HCT116 (cell line): ENCODE results near the gene SLC8A1. TPM values are rescaled to one million over a fixed set of nuclear protein-coding genes. Genes with fewer than 3 reads are reported as not detected.
A peak's percentile ranks its signal among the peaks of the same experiment; 100 is the strongest.

Experiments used
- ATAC-seq: fragments of 200-7000 bp; cut with Tn5 transposase; 2 replicates; pipeline ENCODE4 v1.9.1; 2020; ENCODE audit warnings: mild to moderate bottlenecking, moderate library complexity
- BruUV-seq: library from RNA; stranded (reverse); fragments of 400-500 nt; replicated peaks from 2 replicates; lab custom pipeline; 2021; lab: Mats Ljungman, UMichigan
- CTCF ChIA-PET: fragments of 300-600 bp; sonication (Branson Sonifier 250); formaldehyde crosslinking; loops from one replicate; lab custom pipeline; 2021; ENCODE audit warnings: antibody characterized with exemption; lab: Charles Lee
- POLR2A ChIA-PET: fragments of 300-600, 350-600 bp; sonication (Branson Sonifier 250); formaldehyde crosslinking; loops from one replicate; lab custom pipeline; 2021; ENCODE audit warnings: antibody characterized with exemption; lab: Charles Lee
- RAD21 ChIA-PET, 2 experiments: fragments of 300-600 bp; sonication (Branson Sonifier 250); formaldehyde crosslinking; loops; one replicate each; lab custom pipeline; 2023; ENCODE audit warnings: low total read pairs in 2 of 2; ENCODE audit not compliant: uncharacterized antibody in 2 of 2, unreplicated experiment in 2 of 2, low non-redundant PET in 1 of 2; lab: Charles Lee
- DNase-seq: peaks from one replicate; pipeline ENCODE4 v3.0.0-alpha.2; 2010; ENCODE audit warnings: low read depth, low spot score
- H2AFZ ChIP-seq: fragments of 200-600 bp; shearing (Covaris generic), sonication (generic); 2 replicates; pipeline ENCODE4 v1.6.1; 2017; ENCODE audit warnings: low read depth, mixed run types, mixed read lengths, antibody characterized with exemption, low read length; ENCODE audit not compliant: poor library complexity, severe bottlenecking
- H3K27ac ChIP-seq: 2 replicates; pipeline ENCODE4 v1.5.1; 2012; ENCODE audit warnings: low read depth, low read length
- H3K27me3 ChIP-seq: fragments of 200-600 bp; sonication (generic); 2 replicates; pipeline ENCODE4 v1.6.1; 2016; ENCODE audit warnings: mixed run types, low read length, mixed read lengths; ENCODE audit not compliant: insufficient read depth
- H3K36me3 ChIP-seq, 2 experiments: fragments of 200-500 bp in 1 of 2; fragments of 200-600 bp in 1 of 2; sonication (Bioruptor generic) in 1 of 2; sonication (generic) in 1 of 2; 2 replicates each; pipeline versions ENCODE4 v1.5.1 to v1.6.1; 2014 to 2016; ENCODE audit warnings: low read length in 2 of 2, inconsistent platforms in 1 of 2, mixed read lengths in 1 of 2, mixed run types in 1 of 2; ENCODE audit not compliant: insufficient read depth in 2 of 2, control insufficient read depth in 1 of 2
- H3K4me1 ChIP-seq, 2 experiments: fragments of 200-600 bp in 1 of 2; sonication (generic) in 1 of 2; 2 replicates each; pipeline versions ENCODE4 v1.5.1 to v1.6.1; 2012 to 2017; ENCODE audit warnings: low read length in 2 of 2, inconsistent platforms in 1 of 2, mild to moderate bottlenecking in 1 of 2, mixed read lengths in 1 of 2, mixed run types in 1 of 2, moderate library complexity in 1 of 2; ENCODE audit not compliant: insufficient read depth in 2 of 2, control insufficient read depth in 1 of 2
- H3K4me2 ChIP-seq: fragments of 200-600 bp; sonication (generic); 2 replicates; pipeline ENCODE4 v1.6.1; 2017; ENCODE audit warnings: mixed run types, low read length, mixed read lengths
- H3K4me3 ChIP-seq, 2 experiments: fragments of 200-600 bp in 1 of 2; sonication (generic) in 1 of 2; replicated peaks in 1 of 2; 2 replicates each; pipeline ENCODE4 v1.5.1; 2011 to 2016; ENCODE audit warnings: low read length in 2 of 2, control low read depth in 1 of 2, low read depth in 1 of 2, mild to moderate bottlenecking in 1 of 2, mixed read lengths in 1 of 2, mixed run types in 1 of 2
- H3K79me2 ChIP-seq: fragments of 200-600 bp; sonication (generic); 2 replicates; pipeline ENCODE4 v1.6.1; 2017; ENCODE audit warnings: mild to moderate bottlenecking, mixed run types, low read length, moderate library complexity, mixed read lengths; ENCODE audit not compliant: insufficient read depth
- H3K9ac ChIP-seq: fragments of 200-600 bp; sonication (generic); 2 replicates; pipeline ENCODE4 v1.6.1; 2016; ENCODE audit warnings: low read length, mixed read lengths
- H3K9me2 ChIP-seq: fragments of 200-600 bp; sonication (generic), shearing (Covaris generic); 2 replicates; pipeline ENCODE4 v1.6.1; 2017; ENCODE audit warnings: mixed run types, mild to moderate bottlenecking, moderate library complexity; ENCODE audit not compliant: insufficient read depth
- H3K9me3 ChIP-seq, 2 experiments: fragments of 200-500 bp in 1 of 2; fragments of 200-600 bp in 1 of 2; sonication (Bioruptor generic) in 1 of 2; sonication (generic) in 1 of 2; 2 replicates each; pipeline ENCODE4 v1.6.1; 2014 to 2017; ENCODE audit warnings: low read length in 2 of 2, mixed read lengths in 2 of 2, inconsistent platforms in 1 of 2, low read depth in 1 of 2, mild to moderate bottlenecking in 1 of 2, mixed run types in 1 of 2, moderate library complexity in 1 of 2; ENCODE audit not compliant: control insufficient read depth in 1 of 2, insufficient read depth in 1 of 2
- H4K20me1 ChIP-seq: fragments of 200-600 bp; sonication (generic), shearing (Covaris generic); 2 replicates; pipeline ENCODE4 v1.6.1; 2017; ENCODE audit warnings: mixed run types, mild to moderate bottlenecking, moderate library complexity; ENCODE audit not compliant: insufficient read depth
- ATF3 ChIP-seq: IDR thresholded peaks from 2 replicates; pipeline ENCODE4 v1.6.1; 2012
- CBX3 ChIP-seq: IDR thresholded peaks from 2 replicates; pipeline ENCODE4 v1.6.1; 2012; ENCODE audit warnings: low read depth
- CEBPB ChIP-seq: IDR thresholded peaks from 2 replicates; pipeline ENCODE4 v1.6.1; 2012; ENCODE audit warnings: low read depth
- CTCF ChIP-seq, 3 experiments: fragments of 200-600 bp in 1 of 3; sonication (generic) in 1 of 3; IDR thresholded peaks in 2 of 3; conservative IDR thresholded peaks in 1 of 3; 2 replicates each; pipeline ENCODE4 v1.5.1; 2012 to 2017; ENCODE audit warnings: low read depth in 2 of 3, low read length in 2 of 3, antibody characterized with exemption in 1 of 3, borderline replicate concordance in 1 of 3, control low read depth in 1 of 3, mild to moderate bottlenecking in 1 of 3, mixed read lengths in 1 of 3, mixed run types in 1 of 3, moderate library complexity in 1 of 3; ENCODE audit not compliant: insufficient read depth in 1 of 3
- EZH2 ChIP-seq: fragments of 200-600 bp; sonication (generic); IDR thresholded peaks from 2 replicates; pipeline ENCODE4 v1.6.1; 2017; ENCODE audit warnings: antibody characterized with exemption, mixed run types
- FOSL1 ChIP-seq: IDR thresholded peaks from 2 replicates; pipeline ENCODE4 v1.6.1; 2012; ENCODE audit warnings: low read depth
- JUND ChIP-seq: IDR thresholded peaks from 2 replicates; pipeline ENCODE4 v1.6.1; 2012
- POLR2AphosphoS5 ChIP-seq: IDR thresholded peaks from 2 replicates; pipeline ENCODE4 v1.6.1; 2011; ENCODE audit warnings: mild to moderate bottlenecking, low read depth, low read length, moderate library complexity
- RAD21 ChIP-seq: IDR thresholded peaks from 2 replicates; pipeline ENCODE4 v1.6.1; 2012; ENCODE audit warnings: low read depth, mild to moderate bottlenecking
- SP1 ChIP-seq: IDR thresholded peaks from 2 replicates; pipeline ENCODE4 v1.6.1; 2012; ENCODE audit warnings: low read depth
- SRF ChIP-seq: IDR thresholded peaks from 2 replicates; pipeline ENCODE4 v1.6.1; 2012; ENCODE audit warnings: low read depth
- TCF7L2 ChIP-seq: IDR thresholded peaks from 2 replicates; pipeline ENCODE4 v1.7.0; 2011; ENCODE audit warnings: borderline replicate concordance, inconsistent platforms; ENCODE audit not compliant: insufficient read depth, insufficient read length; ENCODE audit errors: extremely low read depth
- YY1 ChIP-seq: IDR thresholded peaks from 2 replicates; pipeline ENCODE4 v1.6.1; 2011; ENCODE audit warnings: low read length, low read depth, moderate library complexity, mild to moderate bottlenecking; ENCODE audit not compliant: insufficient replicate concordance; ENCODE audit errors: extremely low read depth
- ZBTB33 ChIP-seq: IDR thresholded peaks from 2 replicates; pipeline ENCODE4 v1.6.1; 2011; ENCODE audit warnings: mild to moderate bottlenecking, low read length, moderate library complexity; ENCODE audit not compliant: insufficient replicate concordance; ENCODE audit errors: extremely low read depth
- ZFX ChIP-seq: fragments of 450-650 bp; IDR thresholded peaks from 2 replicates; pipeline ENCODE4 v1.6.1; 2017
- intact Hi-C: fragments of 100-400 bp; cut with micrococcal nuclease; formaldehyde crosslinking; loops from 2 replicates; pipeline ENCODE4 v1.10.0; 2022
- total RNA-seq: library from RNA; stranded (reverse); gene quantifications from one replicate; pipeline ENCODE4 v1.2.1, GENCODE V29; 2021; ENCODE audit not compliant: unreplicated experiment

SLC8A1 gene
- total RNA-seq, 1 experiment from 2014 or later: 0.07 TPM

GRCh38 chr2:40434731-40435271, 17.1 kb downstream of the SLC8A1 start:
- Histone ChIP-seq H3K9ac (peak overlapping the region; percentile 8; the same call in 1 of the 2 replicates), H3K79me2 (no peaks in the 10 kb centered on the region), H3K27me3 (no peaks in the 10 kb centered on the region), H3K4me1 (peaks cover 12 to 41% of the 10 kb centered on the region in 2 experiments), H3K9me3 (no peaks in the 10 kb centered on the region), H2AFZ (peak overlapping the region; percentile 36), H3K36me3 (no peaks in the 10 kb centered on the region), H3K9me2 (no peaks in the 10 kb centered on the region), H3K4me2 (peak overlapping the region; percentile 71), H3K27ac (peak overlapping the region; percentile 36; the same call in 1 of the 2 replicates), H3K4me3 (peak overlapping the region in 1 of 2 experiments; percentile 35; a peak in 1 of 4 replicates), H4K20me1 (no peaks in the 10 kb centered on the region)
- CTCF ChIA-PET: interaction anchor here (0.7 kb wide), 1 partner anchor 14 kb away, joined by 4 read pairs; no protein-coding TSS in a partner anchor
- intact Hi-C loops: no loop called here
- RAD21 ChIA-PET: no interaction called here
- TF ChIP-seq ZFX (no peak), CTCF (IDR thresholded peaks at IDR 0.05 in 2 of 3, conservative IDR thresholded peaks at IDR 0.05 in 1 of 3; ENCODE audit: borderline replicate concordance in 1 of 3, insufficient read depth in 1 of 3, low read depth in 2 of 3, low read length in 2 of 3) (no peak), TCF7L2 (peak; percentile 50), YY1 (peak; percentile 37), SP1 (peak; percentile 77), FOSL1 (peak; percentile 95), SRF (peak; percentile 58), RAD21 (no peak), JUND (peak; percentile 96), EZH2 (no peak), ATF3 (no peak), CBX3 (0 out of 2 replicates have a peak, but pooled peaks have one; percentile 65), ZBTB33 (no peak), CEBPB (no peak), POLR2AphosphoS5 (peak; percentile 53)
- ATAC-seq (peak; percentile 97), DNase-seq (peak; percentile 80)
- POLR2A ChIA-PET: no interaction called here
- BruUV-seq: no TSS peak
